Astrocyte (in vitro differentiated cells and primary cell): ENCODE measurements around the gene GXYLT1. TPM values are rescaled to one million over a fixed set of nuclear protein-coding genes. Genes with fewer than 3 reads are reported as not detected.
"Not testable (repeated sequence)": the region's sequence is repeated elsewhere in the genome, so short reads cannot be mapped to it uniquely, and the experiment has no call there.

Experiments
- DNase-seq: peaks from one replicate; pipeline ENCODE4 v3.0.0-alpha.2; 2010; ENCODE audit warnings: low read depth
- FAIRE-seq: peaks from 2 replicates; lab custom pipeline; 2011; peaks lifted over from hg19 to GRCh38; lab: Jason Lieb, UNC
- H2AFZ ChIP-seq: 2 replicates; pipeline ENCODE4 v1.6.0; 2012; ENCODE audit warnings: low read depth, low read length, inconsistent platforms
- H3K27ac ChIP-seq: 2 replicates; pipeline ENCODE4 v1.5.1; 2011; ENCODE audit warnings: low read depth, low read length, inconsistent platforms
- H3K27me3 ChIP-seq: 2 replicates; pipeline ENCODE4 v1.6.0; 2011; ENCODE audit warnings: low read length, inconsistent platforms; ENCODE audit not compliant: insufficient read depth
- H3K36me3 ChIP-seq: 2 replicates; pipeline ENCODE4 v1.5.1; 2011; ENCODE audit warnings: low read length, inconsistent platforms; ENCODE audit not compliant: insufficient read depth
- H3K4me1 ChIP-seq: 2 replicates; pipeline ENCODE4 v1.5.1; 2011; ENCODE audit warnings: low read length, inconsistent platforms; ENCODE audit not compliant: insufficient read depth
- H3K4me2 ChIP-seq: 2 replicates; pipeline ENCODE4 v1.6.0; 2012; ENCODE audit warnings: low read length, inconsistent platforms
- H3K4me3 ChIP-seq: 2 replicates; pipeline ENCODE4 v1.5.1; 2011; ENCODE audit warnings: low read depth, mild to moderate bottlenecking, low read length, inconsistent platforms; ENCODE audit not compliant: insufficient read depth
- H3K79me2 ChIP-seq: 2 replicates; pipeline ENCODE4 v1.6.0; 2012; ENCODE audit warnings: mild to moderate bottlenecking, low read length, inconsistent platforms; ENCODE audit not compliant: insufficient read depth
- H3K9ac ChIP-seq: 2 replicates; pipeline ENCODE4 v1.6.0; 2012; ENCODE audit warnings: mild to moderate bottlenecking, low read length, inconsistent platforms
- H3K9me3 ChIP-seq: 2 replicates; pipeline ENCODE4 v1.5.1; 2012; ENCODE audit warnings: low read depth, mild to moderate bottlenecking, low read length, inconsistent platforms; ENCODE audit not compliant: insufficient read depth
- H4K20me1 ChIP-seq: 2 replicates; pipeline ENCODE4 v1.6.0; 2012; ENCODE audit warnings: low read length, inconsistent platforms; ENCODE audit not compliant: insufficient read depth
- H3K27ac Mint-ChIP-seq: one replicate; pipeline ENCODE4 v1.8.0; 2021; ENCODE audit warnings: mild to moderate bottlenecking, mixed read lengths; ENCODE audit not compliant: unreplicated experiment
- H3K27me3 Mint-ChIP-seq: one replicate; pipeline ENCODE4 v1.8.0; 2021; ENCODE audit warnings: low read depth, mixed read lengths; ENCODE audit not compliant: unreplicated experiment
- H3K36me3 Mint-ChIP-seq: one replicate; pipeline ENCODE4 v1.8.0; 2021; ENCODE audit warnings: low read depth, mixed read lengths; ENCODE audit not compliant: unreplicated experiment
- H3K4me1 Mint-ChIP-seq: one replicate; pipeline ENCODE4 v1.8.0; 2021; ENCODE audit warnings: low read depth, mixed read lengths; ENCODE audit not compliant: unreplicated experiment
- H3K4me3 Mint-ChIP-seq: one replicate; pipeline ENCODE4 v1.8.0; 2021; ENCODE audit warnings: mild to moderate bottlenecking, moderate library complexity, mixed read lengths; ENCODE audit not compliant: unreplicated experiment
- H3K9me3 Mint-ChIP-seq: one replicate; pipeline ENCODE4 v1.8.0; 2021; ENCODE audit warnings: mild to moderate bottlenecking, mixed read lengths; ENCODE audit not compliant: unreplicated experiment
- EZH2 ChIP-seq: IDR thresholded peaks from 2 replicates; pipeline ENCODE4 v1.6.1; 2012; ENCODE audit warnings: mild to moderate bottlenecking, low read length, inconsistent platforms; ENCODE audit not compliant: insufficient read depth
- total RNA-seq: library from RNA; stranded (reverse); gene quantifications from 2 replicates; pipeline ENCODE4 v1.2.1, GENCODE V29; 2021
- TF ChIP-seq, protein P1 (sequence below): IDR thresholded peaks from 2 replicates; pipeline ENCODE4 v1.5.1; 2011; ENCODE audit warnings: low read depth, mild to moderate bottlenecking, inconsistent platforms, low read length, moderate library complexity; ENCODE audit not compliant: insufficient read depth

GXYLT1 gene
- total RNA-seq, 1 donor from 2014 or later, result 23.1 TPM

GRCh38 chr12:42053456-42053855 lies 91.2 kb downstream of the GXYLT1 start:
- no peak overlapping the region for H3K4me3 Mint-ChIP-seq
- no peaks in the 10 kb centered on the region for H3K27me3 ChIP-seq
- DNase-seq, result no peak
- no peak overlapping the region for H3K4me3 ChIP-seq
- H3K4me1 Mint-ChIP-seq, result no peaks in the 10 kb centered on the region
- peaks cover 4% of the 10 kb centered on the region for H3K9me3 Mint-ChIP-seq
- H3K36me3 Mint-ChIP-seq, result peaks cover 2% of the 10 kb centered on the region
- no peaks in the 10 kb centered on the region for H3K79me2 ChIP-seq
- no peak for FAIRE-seq
- H3K27ac Mint-ChIP-seq, result no peak overlapping the region
- H2AFZ ChIP-seq, result no peak overlapping the region
- H3K9ac ChIP-seq, result no peak overlapping the region
- no peaks in the 10 kb centered on the region for H3K9me3 ChIP-seq
- no peaks in the 10 kb centered on the region for H4K20me1 ChIP-seq
- no peaks in the 10 kb centered on the region for H3K27me3 Mint-ChIP-seq
- no peaks in the 10 kb centered on the region for H3K36me3 ChIP-seq
- TF ChIP-seq, protein P1, sequence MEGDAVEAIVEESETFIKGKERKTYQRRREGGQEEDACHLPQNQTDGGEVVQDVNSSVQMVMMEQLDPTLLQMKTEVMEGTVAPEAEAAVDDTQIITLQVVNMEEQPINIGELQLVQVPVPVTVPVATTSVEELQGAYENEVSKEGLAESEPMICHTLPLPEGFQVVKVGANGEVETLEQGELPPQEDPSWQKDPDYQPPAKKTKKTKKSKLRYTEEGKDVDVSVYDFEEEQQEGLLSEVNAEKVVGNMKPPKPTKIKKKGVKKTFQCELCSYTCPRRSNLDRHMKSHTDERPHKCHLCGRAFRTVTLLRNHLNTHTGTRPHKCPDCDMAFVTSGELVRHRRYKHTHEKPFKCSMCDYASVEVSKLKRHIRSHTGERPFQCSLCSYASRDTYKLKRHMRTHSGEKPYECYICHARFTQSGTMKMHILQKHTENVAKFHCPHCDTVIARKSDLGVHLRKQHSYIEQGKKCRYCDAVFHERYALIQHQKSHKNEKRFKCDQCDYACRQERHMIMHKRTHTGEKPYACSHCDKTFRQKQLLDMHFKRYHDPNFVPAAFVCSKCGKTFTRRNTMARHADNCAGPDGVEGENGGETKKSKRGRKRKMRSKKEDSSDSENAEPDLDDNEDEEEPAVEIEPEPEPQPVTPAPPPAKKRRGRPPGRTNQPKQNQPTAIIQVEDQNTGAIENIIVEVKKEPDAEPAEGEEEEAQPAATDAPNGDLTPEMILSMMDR, result no peak
- no peak for TF ChIP-seq EZH2
- no peak overlapping the region for H3K4me2 ChIP-seq
- H3K4me1 ChIP-seq, result no peaks in the 10 kb centered on the region
- no peak overlapping the region for H3K27ac ChIP-seq

DNA sequence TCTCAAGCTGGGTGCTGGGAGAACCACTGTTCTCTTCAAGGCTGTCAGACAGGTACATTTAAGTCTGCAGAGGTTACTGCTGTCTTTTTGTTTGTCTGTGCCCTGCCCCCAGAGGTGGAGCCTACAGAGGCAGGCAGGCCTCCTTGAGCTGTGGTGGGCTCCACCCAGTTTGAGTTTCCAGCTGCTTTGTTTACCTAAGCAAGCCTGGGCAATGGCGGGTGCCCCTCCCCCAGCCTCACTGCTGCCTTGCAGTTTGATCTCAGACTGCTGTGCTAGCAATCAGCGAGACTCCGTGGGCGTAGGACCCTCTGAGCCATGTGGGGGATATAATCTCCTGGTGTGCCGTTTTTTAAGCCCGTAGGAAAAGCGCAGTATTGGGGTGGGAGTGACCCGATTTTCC lies 95.7 kb downstream of the GXYLT1 start:
- not testable (repeated sequence) for H3K4me2 ChIP-seq, DNase-seq, H3K27ac ChIP-seq, H3K27me3 ChIP-seq, H3K79me2 ChIP-seq, H4K20me1 ChIP-seq, H3K36me3 ChIP-seq, H2AFZ ChIP-seq, H3K27me3 Mint-ChIP-seq, H3K9me3 ChIP-seq, H3K4me3 ChIP-seq, H3K36me3 Mint-ChIP-seq, H3K4me1 Mint-ChIP-seq, H3K27ac Mint-ChIP-seq, H3K4me1 ChIP-seq, H3K4me3 Mint-ChIP-seq, H3K9ac ChIP-seq, FAIRE-seq
- peaks cover 10% of the 10 kb centered on the region for H3K9me3 Mint-ChIP-seq

- H3K27me3 Mint-ChIP-seq, result no peaks in the 10 kb centered on the region
- Histone ChIP-seq H3K9me3 (no peaks in the 10 kb centered on the region), H3K79me2 (no peaks in the 10 kb centered on the region), H3K9ac (no peak overlapping the region), H3K4me2 (peak overlapping the region; percentile 15), H3K36me3 (no peaks in the 10 kb centered on the region), H3K4me1 (no peaks in the 10 kb centered on the region), H3K27ac (peak overlapping the region; percentile 32), H3K27me3 (no peaks in the 10 kb centered on the region), H2AFZ (no peak overlapping the region), H3K4me3 (no peak overlapping the region), H4K20me1 (no peaks in the 10 kb centered on the region)
- H3K27ac Mint-ChIP-seq, result no peak overlapping the region
- H3K9me3 Mint-ChIP-seq, result peaks cover 3% of the 10 kb centered on the region
- DNase-seq, result no peak
- no peak overlapping the region for H3K4me3 Mint-ChIP-seq
- no peak for TF ChIP-seq EZH2
- TF ChIP-seq, protein P1, result no peak
- FAIRE-seq, result no peak
- H3K36me3 Mint-ChIP-seq, result peaks cover 5% of the 10 kb centered on the region
- no peaks in the 10 kb centered on the region for H3K4me1 Mint-ChIP-seq
These were observed 105.1 kb downstream of the GXYLT1 start for GRCh38 chr12:42039577-42039976.
